ENCODE measurements around the gene MOSMO. TPM values are rescaled to one million over a fixed set of nuclear protein-coding genes. Genes with fewer than 3 reads are reported as not detected.
A peak's percentile ranks its signal among the peaks of the same experiment; 100 is the strongest.

MOSMO gene
- total and polyA plus RNA-seq, 10 of the 15 experiments (the other 5 are each of a cell fraction or from before 2014, with no cell fraction given) = 1.7 to 26.7 (median 12.2) TPM

DNA sequence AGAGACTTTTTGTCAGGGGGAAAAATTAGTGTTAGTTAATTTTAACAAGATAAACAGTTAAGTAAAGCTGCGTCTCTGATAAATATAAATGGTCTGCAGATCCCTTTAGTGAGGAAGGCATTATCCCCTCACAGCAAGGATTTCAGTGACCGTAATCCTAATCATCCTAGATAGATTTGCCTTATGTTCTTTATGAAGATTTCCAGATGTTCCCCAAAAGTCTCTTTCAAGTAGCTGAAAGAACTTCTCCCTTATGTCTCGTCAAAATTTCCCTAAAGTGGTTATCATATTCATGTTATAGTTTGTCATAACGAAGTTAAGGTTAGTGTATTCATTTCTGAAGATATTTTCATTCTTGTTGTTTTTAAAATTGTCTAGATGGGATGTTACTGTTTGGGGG, 5.6 kb downstream of the MOSMO start:
- POLR2A ChIA-PET = interaction anchor here (0.7 to 0.8 kb wide), 2 partner anchors 11 to 36 kb away, joined by 4 read pairs; no protein-coding TSS in a partner anchor
- no peaks in the 10 kb centered on the region; the same call in 1 of the 2 replicates for H4K20me1 ChIP-seq (ENCODE audit: control insufficient read depth, insufficient read depth)
- H3K4me2 ChIP-seq (ENCODE audit: control insufficient read depth, insufficient read depth) = peak overlapping the region; percentile 68

More for the DNA sequence above, 5.6 kb downstream of the MOSMO start:
- CTCF ChIA-PET = interaction anchor here (0.5 to 1.6 kb wide), 6 partner anchors 13 to 183 kb away, joined by 3 to 6 read pairs (median 4); no protein-coding TSS in a partner anchor
- 51% methylated on average over 4 of the region's 4 CpGs for WGBS (ENCODE audit: insufficient coverage, insufficient replicate concordance, low lambda C conversion rate, missing lambda C conversion rate)
- H3K9me3 ChIP-seq (replicated peaks; ENCODE audit: control insufficient read depth, insufficient read depth, low read length) = no peaks in the 10 kb centered on the region
- peaks cover 31% of the 10 kb centered on the region for H3K4me1 ChIP-seq (ENCODE audit: control insufficient read depth, insufficient read depth, low read length)
- DNase-seq (ENCODE audit: low read depth, low spot score) = no peak
- H3K79me2 ChIP-seq (ENCODE audit: control insufficient read depth, insufficient read depth, low read length) = peaks cover 18% of the 10 kb centered on the region
- intact Hi-C loops (cut with micrococcal nuclease; ENCODE audit: unreplicated experiment) (loop anchor here (5.0 kb wide), 2 partner anchors 39 to 284 kb away; partner anchors contain the start of gene POLR3E), in situ Hi-C loops (cut with MboI) (no loop called here)
- BruUV-seq (replicated peaks) = no TSS peak
- no peak for FAIRE-seq
- no peak overlapping the region for H3K9ac ChIP-seq (ENCODE audit: control insufficient read depth, insufficient read depth, low read length)
- H3K27me3 ChIP-seq (replicated peaks in 1 of 2; ENCODE audit: control insufficient read depth in 2 of 2, insufficient read depth in 2 of 2, low read length in 1 of 2) = no peaks in the 10 kb centered on the region
- RAD21 ChIA-PET (ENCODE audit: unreplicated experiment) = interaction anchor here (0.6 to 22.7 kb wide), 4 partner anchors 37 to 426 kb away, joined by 3 to 466 read pairs (median 4); no protein-coding TSS in a partner anchor
- no peak overlapping the region for H3K4me3 ChIP-seq
- ATAC-seq = no peak
- SMC1A ChIA-PET (ENCODE audit: uncharacterized antibody, unreplicated experiment) = interaction anchor here (0.8 to 25.5 kb wide), 10 partner anchors 10 to 178 kb away, joined by 3 to 567 read pairs (median 4); no protein-coding TSS in a partner anchor
- no peak for TF ChIP-seq TCF3 (IDR thresholded peaks at IDR 0.05; ENCODE audit: borderline replicate concordance, insufficient read depth, low read depth, low read length)
- TF ChIP-seq TARDBP (IDR thresholded peaks at IDR 0.05; ENCODE audit: borderline replicate concordance) = no peak
- no peak for TF ChIP-seq BRCA1 (IDR thresholded peaks at IDR 0.05; ENCODE audit: low read depth, low read length)
- no peak for TF ChIP-seq SREBF2 (IDR thresholded peaks at IDR 0.05; ENCODE audit: low read length)
- TF ChIP-seq RFX5 (IDR thresholded peaks at IDR 0.05; ENCODE audit: low read depth, low read length) = no peak
- TF ChIP-seq, protein P1, sequence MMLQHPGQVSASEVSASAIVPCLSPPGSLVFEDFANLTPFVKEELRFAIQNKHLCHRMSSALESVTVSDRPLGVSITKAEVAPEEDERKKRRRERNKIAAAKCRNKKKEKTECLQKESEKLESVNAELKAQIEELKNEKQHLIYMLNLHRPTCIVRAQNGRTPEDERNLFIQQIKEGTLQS (IDR thresholded peaks at IDR 0.05; ENCODE audit: borderline replicate concordance, extremely low read depth, low read depth, low read length) = no peak
- TF ChIP-seq HCFC1 (IDR thresholded peaks at IDR 0.05; ENCODE audit: low read length) = no peak
- no peak for TF ChIP-seq SMAD5 (IDR thresholded peaks at IDR 0.05; ENCODE audit: low read depth)
- no peak for TF ChIP-seq ASH2L (IDR thresholded peaks at IDR 0.05; ENCODE audit: borderline replicate concordance, low read depth)
- no peak for TF ChIP-seq YY1 (IDR thresholded peaks at IDR 0.05; ENCODE audit: low read depth, low read length)
- TF ChIP-seq RAD21 (IDR thresholded peaks at IDR 0.05; ENCODE audit: insufficient read depth, low read depth, low read length) = no peak
- no peak for TF ChIP-seq NFXL1 (IDR thresholded peaks at IDR 0.05; ENCODE audit: borderline replicate concordance)
- no peaks in the 10 kb centered on the region for H3K36me3 ChIP-seq (ENCODE audit: control insufficient read depth in 2 of 2, insufficient read depth in 2 of 2, low read length in 1 of 2)
- no peak overlapping the region for H2AFZ ChIP-seq (ENCODE audit: control insufficient read depth, low read depth, low read length)
- no peak overlapping the region for H3K27ac ChIP-seq (ENCODE audit: control insufficient read depth, insufficient read depth)
